ENCODE measurements around the gene TFDP2. TPM values are rescaled to one million over a fixed set of nuclear protein-coding genes. Genes with fewer than 3 reads are reported as not detected.
A peak's percentile ranks its signal among the peaks of the same experiment; 100 is the strongest.
"Not testable (repeated sequence)": the region's sequence is repeated elsewhere in the genome, so short reads cannot be mapped to it uniquely, and the experiment has no call there.

Gene TFDP2
- total RNA-seq, 6 experiments from 2014 or later = 17.9 to 30.9 (median 24.1) TPM

- WGBS (ENCODE audit: insufficient coverage, low coverage, low lambda C conversion rate, missing lambda C conversion rate) = 46% methylated on average over 5 of the region's 14 CpGs
- no peaks in the 10 kb centered on the region for H3K36me3 ChIP-seq
- peak overlapping the region in 2 of 3 donors; percentile 82 to 89 for H3K27ac ChIP-seq
- peaks cover 0 to 10% (median 0%) of the 10 kb centered on the region in 4 donors for H3K4me1 ChIP-seq
- DNase-seq (no peak), ATAC-seq (no peak)
- H3K27me3 ChIP-seq = no peaks in the 10 kb centered on the region
- H3K9me3 ChIP-seq = no peaks in the 10 kb centered on the region
- TF ChIP-seq CTCF (IDR thresholded peaks at IDR 0.05) (no peak), POLR2A (IDR thresholded peaks at IDR 0.05) (no peak)
- peak overlapping the region; percentile 65 to 74 (median 66) for H3K4me3 ChIP-seq
- intact Hi-C loops (cut with DNase I) = no loop called here
These were observed 289 bp upstream of the TFDP2 start for GRCh38 chr3:142149673-142149992.

- WGBS (ENCODE audit: insufficient coverage, low coverage, low lambda C conversion rate, missing lambda C conversion rate) = 21% methylated on average over 10 of the region's 11 CpGs
- intact Hi-C loops (cut with DNase I) = no loop called here
- H3K4me1 ChIP-seq = peaks cover 0 to 10% (median 0%) of the 10 kb centered on the region in 4 donors
- H3K4me3 ChIP-seq = peak overlapping the region; percentile 65 to 74 (median 66)
- ATAC-seq = peak in 1 of 4 donors; percentile 6
- peak overlapping the region in 2 of 3 donors; percentile 82 to 89 for H3K27ac ChIP-seq
- no peaks in the 10 kb centered on the region for H3K36me3 ChIP-seq
- H3K27me3 ChIP-seq = no peaks in the 10 kb centered on the region
- no peak for DNase-seq
- no peaks in the 10 kb centered on the region for H3K9me3 ChIP-seq
- TF ChIP-seq POLR2A (IDR thresholded peaks at IDR 0.05) = no peak
- no peak for TF ChIP-seq CTCF (IDR thresholded peaks at IDR 0.05)
These were observed 1.1 kb downstream of the TFDP2 start for GRCh38 chr3:142148044-142148791.

- 98% methylated on average over 5 of the region's 5 CpGs for WGBS (ENCODE audit: insufficient coverage, low coverage, low lambda C conversion rate, missing lambda C conversion rate)
- ATAC-seq; H3K9me3 ChIP-seq; intact Hi-C loops (cut with DNase I); DNase-seq; H3K4me3 ChIP-seq; H3K27me3 ChIP-seq; H3K36me3 ChIP-seq; H3K27ac ChIP-seq: not testable (repeated sequence)
- peaks cover 0 to 10% (median 0%) of the 10 kb centered on the region in 4 donors for H3K4me1 ChIP-seq
These were observed 4.8 kb downstream of the TFDP2 start for GRCh38 chr3:142144587-142144986.

GRCh38 chr3:142140608-142141285 is 8.6 kb downstream of the TFDP2 start:
- DNase-seq; H3K36me3 ChIP-seq; H3K4me3 ChIP-seq; H3K27ac ChIP-seq; ATAC-seq; H3K27me3 ChIP-seq; H3K9me3 ChIP-seq; H3K4me1 ChIP-seq; intact Hi-C loops (cut with DNase I): not testable (repeated sequence)
- 92% methylated on average over 5 of the region's 15 CpGs for WGBS (ENCODE audit: insufficient coverage, low coverage, low lambda C conversion rate, missing lambda C conversion rate)

GRCh38 chr3:142137089-142137488 is 12.3 kb downstream of the TFDP2 start:
- H3K27ac ChIP-seq; ATAC-seq; DNase-seq; H3K36me3 ChIP-seq; H3K4me1 ChIP-seq; H3K9me3 ChIP-seq; intact Hi-C loops (cut with DNase I); H3K27me3 ChIP-seq; H3K4me3 ChIP-seq: not testable (repeated sequence)
- WGBS (ENCODE audit: insufficient coverage, low coverage, low lambda C conversion rate, missing lambda C conversion rate) = 54% methylated on average over 2 of the region's 2 CpGs

- no peak for ATAC-seq
- TF ChIP-seq CTCF (IDR thresholded peaks at IDR 0.05) = no peak
- TF ChIP-seq POLR2A (IDR thresholded peaks at IDR 0.05) = no peak
- intact Hi-C loops (cut with DNase I) = no loop called here
- 45% methylated on average over 2 of the region's 3 CpGs for WGBS (ENCODE audit: insufficient coverage, low coverage, low lambda C conversion rate, missing lambda C conversion rate)
- Histone ChIP-seq H3K4me3 (no peak overlapping the region), H3K36me3 (no peaks in the 10 kb centered on the region), H3K9me3 (no peaks in the 10 kb centered on the region), H3K27ac (no peak overlapping the region), H3K4me1 (no peaks in the 10 kb centered on the region), H3K27me3 (no peaks in the 10 kb centered on the region)
- DNase-seq = no peak
These were observed 14.5 kb downstream of the TFDP2 start for GRCh38 chr3:142134799-142135325.
